ENCODE results near the gene CSRNP3.

- TF ChIP-seq, protein P1, sequence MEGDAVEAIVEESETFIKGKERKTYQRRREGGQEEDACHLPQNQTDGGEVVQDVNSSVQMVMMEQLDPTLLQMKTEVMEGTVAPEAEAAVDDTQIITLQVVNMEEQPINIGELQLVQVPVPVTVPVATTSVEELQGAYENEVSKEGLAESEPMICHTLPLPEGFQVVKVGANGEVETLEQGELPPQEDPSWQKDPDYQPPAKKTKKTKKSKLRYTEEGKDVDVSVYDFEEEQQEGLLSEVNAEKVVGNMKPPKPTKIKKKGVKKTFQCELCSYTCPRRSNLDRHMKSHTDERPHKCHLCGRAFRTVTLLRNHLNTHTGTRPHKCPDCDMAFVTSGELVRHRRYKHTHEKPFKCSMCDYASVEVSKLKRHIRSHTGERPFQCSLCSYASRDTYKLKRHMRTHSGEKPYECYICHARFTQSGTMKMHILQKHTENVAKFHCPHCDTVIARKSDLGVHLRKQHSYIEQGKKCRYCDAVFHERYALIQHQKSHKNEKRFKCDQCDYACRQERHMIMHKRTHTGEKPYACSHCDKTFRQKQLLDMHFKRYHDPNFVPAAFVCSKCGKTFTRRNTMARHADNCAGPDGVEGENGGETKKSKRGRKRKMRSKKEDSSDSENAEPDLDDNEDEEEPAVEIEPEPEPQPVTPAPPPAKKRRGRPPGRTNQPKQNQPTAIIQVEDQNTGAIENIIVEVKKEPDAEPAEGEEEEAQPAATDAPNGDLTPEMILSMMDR (IDR thresholded peaks at IDR 0.05; ENCODE audit: low read depth, low read length, missing input control) = no peak
- TF ChIP-seq, protein P2, sequence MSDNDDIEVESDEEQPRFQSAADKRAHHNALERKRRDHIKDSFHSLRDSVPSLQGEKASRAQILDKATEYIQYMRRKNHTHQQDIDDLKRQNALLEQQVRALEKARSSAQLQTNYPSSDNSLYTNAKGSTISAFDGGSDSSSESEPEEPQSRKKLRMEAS (IDR thresholded peaks at IDR 0.05) = no peak
Observed at GRCh38 chr2:165633431-165633830, 163.9 kb downstream of the CSRNP3 start.

All from liver (tissue), 2 donors.